ENCODE data around the gene BMP2K. TPM values are rescaled to one million over a fixed set of nuclear protein-coding genes. Genes with fewer than 3 reads are reported as not detected.

BMP2K gene
- total RNA-seq, 1 donor from 2014 or later, result 25.1 TPM

GRCh38 chr4:78775303-78776078, 659 bp upstream of the BMP2K start:
- Histone ChIP-seq H3K27me3 (ENCODE audit: control insufficient read depth in 3 of 3, insufficient read depth in 3 of 3, low read length in 3 of 3) (no peaks in the 10 kb centered on the region), H3K9me3 (ENCODE audit: control insufficient read depth in 3 of 3, low read length in 3 of 3) (no peaks in the 10 kb centered on the region), H3K27ac (ENCODE audit: low read depth, low read length) (peak overlapping the region; percentile 100), H3K4me1 (ENCODE audit: control insufficient read depth in 3 of 3, insufficient read depth in 3 of 3, low read length in 3 of 3) (peaks cover 13 to 29% (median 19%) of the 10 kb centered on the region in 3 donors), H3K9ac (ENCODE audit: low read depth in 1 of 3, low read length in 3 of 3) (peak overlapping the region; percentile 99 to 100 (median 99)), H3K4me3 (ENCODE audit: low read length in 3 of 3) (peak overlapping the region; percentile 97 to 99 (median 98)), H3K36me3 (ENCODE audit: control insufficient read depth in 3 of 3, insufficient read depth in 3 of 3, low read length in 3 of 3) (no peaks in the 10 kb centered on the region)

- H3K9me3 ChIP-seq (ENCODE audit: control insufficient read depth in 3 of 3, low read length in 3 of 3), result no peaks in the 10 kb centered on the region
- peak overlapping the region; percentile 100 for H3K27ac ChIP-seq (ENCODE audit: low read depth, low read length)
- no peaks in the 10 kb centered on the region for H3K36me3 ChIP-seq (ENCODE audit: control insufficient read depth in 3 of 3, insufficient read depth in 3 of 3, low read length in 3 of 3)
- H3K4me3 ChIP-seq (ENCODE audit: low read length in 3 of 3), result peak overlapping the region; percentile 88 to 97 (median 88)
- H3K4me1 ChIP-seq (ENCODE audit: control insufficient read depth in 3 of 3, insufficient read depth in 3 of 3, low read length in 3 of 3), result peaks cover 13 to 32% (median 28%) of the 10 kb centered on the region in 3 donors
- no peaks in the 10 kb centered on the region for H3K27me3 ChIP-seq (ENCODE audit: control insufficient read depth in 3 of 3, insufficient read depth in 3 of 3, low read length in 3 of 3)
- H3K9ac ChIP-seq (ENCODE audit: low read depth in 1 of 3, low read length in 3 of 3), result peak overlapping the region; percentile 73 to 85 (median 85)
Observed at GRCh38 chr4:78776729-78777575, 802 bp downstream of the BMP2K start.

GRCh38 chr4:78777576-78777940, 1.4 kb downstream of the BMP2K start:
- H3K4me1 ChIP-seq (ENCODE audit: control insufficient read depth in 3 of 3, insufficient read depth in 3 of 3, low read length in 3 of 3), result peaks cover 13 to 32% (median 30%) of the 10 kb centered on the region in 3 donors
- no peaks in the 10 kb centered on the region for H3K36me3 ChIP-seq (ENCODE audit: control insufficient read depth in 3 of 3, insufficient read depth in 3 of 3, low read length in 3 of 3)
- peak overlapping the region; percentile 2 to 85 (median 73) for H3K9ac ChIP-seq (ENCODE audit: low read depth in 1 of 3, low read length in 3 of 3)
- H3K4me3 ChIP-seq (ENCODE audit: low read length in 3 of 3), result peak overlapping the region in 2 of 3 donors; percentile 88 to 97
- H3K27me3 ChIP-seq (ENCODE audit: control insufficient read depth in 3 of 3, insufficient read depth in 3 of 3, low read length in 3 of 3), result no peaks in the 10 kb centered on the region
- no peaks in the 10 kb centered on the region for H3K9me3 ChIP-seq (ENCODE audit: control insufficient read depth in 3 of 3, low read length in 3 of 3)
- H3K27ac ChIP-seq (ENCODE audit: low read depth, low read length), result peak overlapping the region; percentile 100

- no peak overlapping the region for H3K27ac ChIP-seq (ENCODE audit: low read depth, low read length)
- H3K9ac ChIP-seq (ENCODE audit: low read depth in 1 of 3, low read length in 3 of 3), result no peak overlapping the region
- peaks cover 13 to 32% (median 30%) of the 10 kb centered on the region in 3 donors for H3K4me1 ChIP-seq (ENCODE audit: control insufficient read depth in 3 of 3, insufficient read depth in 3 of 3, low read length in 3 of 3)
- H3K4me3 ChIP-seq (ENCODE audit: low read length in 3 of 3), result peak overlapping the region in 2 of 3 donors; percentile 1 to 34
- no peaks in the 10 kb centered on the region for H3K27me3 ChIP-seq (ENCODE audit: control insufficient read depth in 3 of 3, insufficient read depth in 3 of 3, low read length in 3 of 3)
- no peaks in the 10 kb centered on the region for H3K36me3 ChIP-seq (ENCODE audit: control insufficient read depth in 3 of 3, insufficient read depth in 3 of 3, low read length in 3 of 3)
- no peaks in the 10 kb centered on the region for H3K9me3 ChIP-seq (ENCODE audit: control insufficient read depth in 3 of 3, low read length in 3 of 3)
Observed at GRCh38 chr4:78778530-78778929, 2.4 kb downstream of the BMP2K start.

GRCh38 chr4:78779280-78779679, 3.1 kb downstream of the BMP2K start:
- H3K9ac ChIP-seq (ENCODE audit: low read depth in 1 of 3, low read length in 3 of 3), result no peak overlapping the region
- H3K27me3 ChIP-seq (ENCODE audit: control insufficient read depth in 3 of 3, insufficient read depth in 3 of 3, low read length in 3 of 3), result no peaks in the 10 kb centered on the region
- no peak overlapping the region for H3K27ac ChIP-seq (ENCODE audit: low read depth, low read length)
- no peak overlapping the region for H3K4me3 ChIP-seq (ENCODE audit: low read length in 3 of 3)
- H3K4me1 ChIP-seq (ENCODE audit: control insufficient read depth in 3 of 3, insufficient read depth in 3 of 3, low read length in 3 of 3), result peaks cover 16 to 36% (median 35%) of the 10 kb centered on the region in 3 donors
- H3K36me3 ChIP-seq (ENCODE audit: control insufficient read depth in 3 of 3, insufficient read depth in 3 of 3, low read length in 3 of 3), result no peaks in the 10 kb centered on the region
- H3K9me3 ChIP-seq (ENCODE audit: control insufficient read depth in 3 of 3, low read length in 3 of 3), result no peaks in the 10 kb centered on the region

GRCh38 chr4:78780093-78780492, 3.9 kb downstream of the BMP2K start:
- Histone ChIP-seq H3K9me3 (ENCODE audit: control insufficient read depth in 3 of 3, low read length in 3 of 3) (no peaks in the 10 kb centered on the region), H3K9ac (ENCODE audit: low read depth in 1 of 3, low read length in 3 of 3) (no peak overlapping the region), H3K4me1 (ENCODE audit: control insufficient read depth in 3 of 3, insufficient read depth in 3 of 3, low read length in 3 of 3) (peaks cover 14 to 38% (median 31%) of the 10 kb centered on the region in 3 donors), H3K4me3 (ENCODE audit: low read length in 3 of 3) (no peak overlapping the region), H3K36me3 (ENCODE audit: control insufficient read depth in 3 of 3, insufficient read depth in 3 of 3, low read length in 3 of 3) (no peaks in the 10 kb centered on the region), H3K27ac (ENCODE audit: low read depth, low read length) (no peak overlapping the region), H3K27me3 (ENCODE audit: control insufficient read depth in 3 of 3, insufficient read depth in 3 of 3, low read length in 3 of 3) (no peaks in the 10 kb centered on the region)

- Histone ChIP-seq H3K4me3 (ENCODE audit: low read length in 3 of 3) (no peak overlapping the region), H3K27me3 (ENCODE audit: control insufficient read depth in 3 of 3, insufficient read depth in 3 of 3, low read length in 3 of 3) (no peaks in the 10 kb centered on the region), H3K4me1 (ENCODE audit: control insufficient read depth in 3 of 3, insufficient read depth in 3 of 3, low read length in 3 of 3) (peaks cover 12 to 38% (median 31%) of the 10 kb centered on the region in 3 donors), H3K9me3 (ENCODE audit: control insufficient read depth in 3 of 3, low read length in 3 of 3) (no peaks in the 10 kb centered on the region), H3K36me3 (ENCODE audit: control insufficient read depth in 3 of 3, insufficient read depth in 3 of 3, low read length in 3 of 3) (no peaks in the 10 kb centered on the region), H3K9ac (ENCODE audit: low read depth in 1 of 3, low read length in 3 of 3) (no peak overlapping the region), H3K27ac (ENCODE audit: low read depth, low read length) (no peak overlapping the region)
Observed at GRCh38 chr4:78781139-78781538, 5.0 kb downstream of the BMP2K start.

- Histone ChIP-seq H3K27me3 (ENCODE audit: control insufficient read depth in 3 of 3, insufficient read depth in 3 of 3, low read length in 3 of 3) (no peaks in the 10 kb centered on the region), H3K4me1 (ENCODE audit: control insufficient read depth in 3 of 3, insufficient read depth in 3 of 3, low read length in 3 of 3) (peaks cover 12 to 36% (median 30%) of the 10 kb centered on the region in 3 donors), H3K27ac (ENCODE audit: low read depth, low read length) (no peak overlapping the region), H3K9me3 (ENCODE audit: control insufficient read depth in 3 of 3, low read length in 3 of 3) (no peaks in the 10 kb centered on the region), H3K36me3 (ENCODE audit: control insufficient read depth in 3 of 3, insufficient read depth in 3 of 3, low read length in 3 of 3) (no peaks in the 10 kb centered on the region), H3K4me3 (ENCODE audit: low read length in 3 of 3) (peak overlapping the region in 1 of 3 donors; percentile 3), H3K9ac (ENCODE audit: low read depth in 1 of 3, low read length in 3 of 3) (no peak overlapping the region)
Observed at GRCh38 chr4:78781924-78782323, 5.8 kb downstream of the BMP2K start.

GRCh38 chr4:78784236-78784865, 8.2 kb downstream of the BMP2K start:
- no peaks in the 10 kb centered on the region for H3K36me3 ChIP-seq (ENCODE audit: control insufficient read depth in 3 of 3, insufficient read depth in 3 of 3, low read length in 3 of 3)
- no peak overlapping the region for H3K9ac ChIP-seq (ENCODE audit: low read depth in 1 of 3, low read length in 3 of 3)
- no peak overlapping the region for H3K4me3 ChIP-seq (ENCODE audit: low read length in 3 of 3)
- H3K27me3 ChIP-seq (ENCODE audit: control insufficient read depth in 3 of 3, insufficient read depth in 3 of 3, low read length in 3 of 3), result no peaks in the 10 kb centered on the region
- H3K4me1 ChIP-seq (ENCODE audit: control insufficient read depth in 3 of 3, insufficient read depth in 3 of 3, low read length in 3 of 3), result peaks cover 4 to 27% (median 21%) of the 10 kb centered on the region in 3 donors
- no peaks in the 10 kb centered on the region for H3K9me3 ChIP-seq (ENCODE audit: control insufficient read depth in 3 of 3, low read length in 3 of 3)
- H3K27ac ChIP-seq (ENCODE audit: low read depth, low read length), result peak overlapping the region; percentile 2
